ENCODE measurements around the gene FSTL3.
"Not testable (repeated sequence)": the region's sequence is repeated elsewhere in the genome, so short reads cannot be mapped to it uniquely, and the experiment has no call there.

The FSTL3 gene

DNA sequence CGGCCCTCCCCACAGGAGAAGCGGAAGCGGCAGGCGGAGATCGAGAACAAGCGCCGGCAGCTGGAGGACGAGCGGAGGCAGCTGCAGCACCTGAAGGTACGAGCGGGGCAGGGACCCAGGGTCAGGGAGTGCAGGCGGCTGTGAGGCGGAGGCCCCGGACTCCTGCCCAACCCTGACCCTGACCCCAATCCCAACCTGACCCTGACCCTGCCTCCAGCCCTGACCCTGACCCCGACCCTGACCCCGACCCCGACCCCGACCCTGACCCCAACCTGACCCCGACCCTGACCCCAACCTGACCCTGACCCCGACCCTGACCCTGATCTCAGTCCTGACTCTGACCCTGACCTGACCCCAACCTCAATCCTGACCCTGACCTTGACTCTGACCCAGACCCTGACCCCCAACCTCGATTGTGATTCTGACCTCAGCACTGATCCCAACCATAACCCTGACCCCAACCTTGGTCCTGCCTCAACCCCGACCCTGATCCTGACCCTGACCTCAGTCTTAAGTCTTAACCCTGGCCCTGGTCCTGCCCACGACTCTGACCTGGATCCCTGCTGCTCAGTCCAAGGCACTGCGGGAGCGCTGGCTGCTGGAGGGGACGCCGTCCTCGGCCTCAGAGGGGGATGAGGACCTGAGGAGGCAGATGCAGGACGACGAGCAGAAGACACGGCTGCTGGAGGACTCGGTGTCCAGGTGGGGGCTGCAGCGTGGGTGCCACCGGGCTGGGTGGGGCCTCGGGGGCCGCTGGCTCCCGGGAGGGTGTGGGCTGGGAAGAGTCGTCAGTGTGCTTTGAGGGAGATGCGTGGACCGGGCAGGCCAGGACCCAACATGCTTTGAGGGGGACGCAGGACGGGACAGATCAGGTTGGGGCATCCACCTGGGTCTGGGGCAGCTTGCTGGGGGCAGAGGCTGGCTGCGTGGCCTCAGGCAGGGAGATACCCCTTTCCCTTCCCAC is 51.1 kb downstream of the FSTL3 start:
- TF ChIP-seq, protein P1, sequence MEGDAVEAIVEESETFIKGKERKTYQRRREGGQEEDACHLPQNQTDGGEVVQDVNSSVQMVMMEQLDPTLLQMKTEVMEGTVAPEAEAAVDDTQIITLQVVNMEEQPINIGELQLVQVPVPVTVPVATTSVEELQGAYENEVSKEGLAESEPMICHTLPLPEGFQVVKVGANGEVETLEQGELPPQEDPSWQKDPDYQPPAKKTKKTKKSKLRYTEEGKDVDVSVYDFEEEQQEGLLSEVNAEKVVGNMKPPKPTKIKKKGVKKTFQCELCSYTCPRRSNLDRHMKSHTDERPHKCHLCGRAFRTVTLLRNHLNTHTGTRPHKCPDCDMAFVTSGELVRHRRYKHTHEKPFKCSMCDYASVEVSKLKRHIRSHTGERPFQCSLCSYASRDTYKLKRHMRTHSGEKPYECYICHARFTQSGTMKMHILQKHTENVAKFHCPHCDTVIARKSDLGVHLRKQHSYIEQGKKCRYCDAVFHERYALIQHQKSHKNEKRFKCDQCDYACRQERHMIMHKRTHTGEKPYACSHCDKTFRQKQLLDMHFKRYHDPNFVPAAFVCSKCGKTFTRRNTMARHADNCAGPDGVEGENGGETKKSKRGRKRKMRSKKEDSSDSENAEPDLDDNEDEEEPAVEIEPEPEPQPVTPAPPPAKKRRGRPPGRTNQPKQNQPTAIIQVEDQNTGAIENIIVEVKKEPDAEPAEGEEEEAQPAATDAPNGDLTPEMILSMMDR (IDR thresholded peaks at IDR 0.05; ENCODE audit: low read depth, low read length, missing control alignments): no peak
- Histone ChIP-seq H3K27ac (no peak overlapping the region), H3K27me3 (replicated peaks) (no peaks in the 10 kb centered on the region), H3K4me3 (ENCODE audit: low read depth, low read length) (no peak overlapping the region), H3K36me3 (replicated peaks) (no peaks in the 10 kb centered on the region)
- in situ Hi-C loops (cut with HindIII; ENCODE audit: low pct_ligation_motif_present, low sequenced_read_pairs): no loop called here
- no peak for DNase-seq

DNA sequence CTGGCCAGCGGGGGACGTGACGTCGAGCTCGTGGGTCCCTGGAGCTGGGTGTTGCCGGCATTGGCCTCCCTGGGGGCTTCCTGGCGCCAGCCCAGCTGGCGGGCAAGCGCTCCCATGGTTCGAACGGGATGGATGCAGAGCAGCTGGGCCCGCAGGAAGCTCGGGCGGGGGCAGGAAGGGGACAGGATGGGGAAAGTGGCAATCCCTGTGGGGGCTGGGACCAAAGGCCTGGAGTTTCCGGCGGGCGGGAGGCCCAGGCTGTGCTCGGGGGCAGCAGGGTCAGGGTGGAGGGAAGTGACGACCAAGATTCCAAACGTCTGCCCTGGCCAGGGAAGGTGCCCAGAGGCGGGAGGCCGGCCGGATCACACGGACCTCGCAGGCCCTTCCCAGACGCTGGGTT is 51.8 kb downstream of the FSTL3 start:
- Histone ChIP-seq H3K27me3 (replicated peaks) (no peaks in the 10 kb centered on the region), H3K27ac (no peak overlapping the region), H3K36me3 (replicated peaks) (no peaks in the 10 kb centered on the region), H3K4me3 (ENCODE audit: low read depth, low read length) (no peak overlapping the region)
- TF ChIP-seq, protein P1 (IDR thresholded peaks at IDR 0.05; ENCODE audit: low read depth, low read length, missing control alignments): no peak
- DNase-seq: no peak
- in situ Hi-C loops (cut with HindIII; ENCODE audit: low pct_ligation_motif_present, low sequenced_read_pairs): no loop called here

DNA sequence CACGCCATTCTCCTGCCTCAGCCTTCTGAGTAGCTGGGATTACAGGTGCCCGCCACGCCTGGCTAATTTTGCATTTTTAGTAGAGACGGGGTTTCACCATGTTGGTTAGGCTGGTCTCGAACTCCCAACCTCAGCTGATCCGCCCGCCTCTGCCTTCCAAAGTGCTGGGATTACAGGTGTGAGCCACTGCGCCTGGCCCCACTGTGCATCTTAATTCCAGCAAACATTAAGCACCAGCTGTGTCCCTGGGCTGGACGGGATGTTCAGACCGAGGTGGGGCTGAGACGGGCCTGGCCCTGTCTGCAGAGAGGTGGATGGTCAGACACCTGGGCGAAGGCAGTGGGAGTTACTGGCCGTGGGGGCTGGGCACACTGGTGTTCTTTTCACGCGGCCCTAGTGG is 53.4 kb downstream of the FSTL3 start:
- in situ Hi-C loops (cut with HindIII; ENCODE audit: low pct_ligation_motif_present, low sequenced_read_pairs); H3K4me3 ChIP-seq (ENCODE audit: low read depth, low read length); H3K27ac ChIP-seq; DNase-seq; H3K27me3 ChIP-seq (replicated peaks); H3K36me3 ChIP-seq (replicated peaks): not testable (repeated sequence)

DNA sequence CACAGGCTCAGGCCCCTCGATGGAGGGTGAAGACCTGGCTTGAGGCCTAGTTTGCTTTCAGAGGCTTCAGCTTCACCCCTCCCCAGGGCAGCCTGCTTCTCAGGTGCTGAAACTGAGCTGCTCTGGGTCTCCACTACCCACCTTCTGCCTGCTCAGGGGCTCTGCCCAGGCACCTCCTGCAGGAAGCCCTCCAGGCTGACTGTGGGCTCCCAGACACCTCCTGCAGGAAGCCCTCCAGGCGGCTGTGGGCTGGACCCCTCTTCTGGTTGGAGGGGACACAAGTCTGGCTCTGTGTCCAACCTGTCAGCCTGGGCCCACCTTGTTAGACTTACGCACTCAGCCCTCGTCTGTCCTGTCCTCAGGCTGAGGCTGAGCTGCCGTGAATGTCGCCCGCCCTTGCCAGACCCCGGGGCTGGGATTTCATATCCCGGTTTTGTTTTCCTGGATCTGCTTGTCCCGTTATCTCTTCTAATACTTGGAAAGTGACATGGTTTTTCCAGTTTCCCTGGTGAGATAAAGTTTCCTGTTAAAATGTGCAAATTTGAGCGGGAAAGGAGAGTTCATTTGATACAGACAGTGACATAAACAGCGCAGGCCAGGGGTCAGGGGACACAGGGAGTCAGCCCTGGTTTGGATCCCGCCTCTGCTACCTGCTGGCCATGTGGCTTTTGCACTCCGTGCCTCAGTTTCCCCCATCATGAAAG is 53.9 kb downstream of the FSTL3 start:
- DNase-seq: no peak
- Histone ChIP-seq H3K27me3 (replicated peaks) (no peaks in the 10 kb centered on the region), H3K27ac (no peak overlapping the region), H3K36me3 (replicated peaks) (no peaks in the 10 kb centered on the region), H3K4me3 (ENCODE audit: low read depth, low read length) (no peak overlapping the region)
- TF ChIP-seq, protein P1 (IDR thresholded peaks at IDR 0.05; ENCODE audit: low read depth, low read length, missing control alignments): no peak
- in situ Hi-C loops (cut with HindIII; ENCODE audit: low pct_ligation_motif_present, low sequenced_read_pairs): no loop called here

DNA sequence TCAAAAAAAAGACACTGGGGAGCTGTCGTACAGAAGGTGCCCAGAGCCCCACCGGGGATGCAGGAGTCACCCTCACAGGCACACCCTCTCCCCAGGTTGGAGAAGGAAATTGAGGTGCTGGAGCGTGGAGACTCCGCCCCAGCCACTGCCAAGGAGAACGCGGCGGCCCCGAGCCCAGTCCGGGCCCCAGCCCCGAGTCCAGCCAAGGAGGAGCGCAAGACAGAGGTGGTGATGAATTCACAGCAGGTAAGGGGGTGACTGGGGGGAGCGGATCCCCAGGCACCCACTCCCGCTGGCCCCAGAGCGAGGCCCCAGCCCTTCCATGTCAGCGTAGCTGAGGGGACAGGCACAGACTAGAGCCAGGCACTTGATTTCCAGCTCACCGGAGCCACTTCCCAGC is 54.8 kb downstream of the FSTL3 start:
- DNase-seq: no peak
- no peak overlapping the region for H3K27ac ChIP-seq
- in situ Hi-C loops (cut with HindIII; ENCODE audit: low pct_ligation_motif_present, low sequenced_read_pairs): no loop called here
- TF ChIP-seq, protein P1 (IDR thresholded peaks at IDR 0.05; ENCODE audit: low read depth, low read length, missing control alignments): no peak
- no peaks in the 10 kb centered on the region for H3K36me3 ChIP-seq (replicated peaks)
- no peak overlapping the region for H3K4me3 ChIP-seq (ENCODE audit: low read depth, low read length)
- H3K27me3 ChIP-seq (replicated peaks): no peaks in the 10 kb centered on the region

Measured in brain microvascular endothelial cell (primary cell).